ENCODE results near the gene SORCS1. TPM values are rescaled to one million over a fixed set of nuclear protein-coding genes. Genes with fewer than 3 reads are reported as not detected.

SORCS1 gene
- total RNA-seq, 1 donor, result 0.27 TPM

DNA sequence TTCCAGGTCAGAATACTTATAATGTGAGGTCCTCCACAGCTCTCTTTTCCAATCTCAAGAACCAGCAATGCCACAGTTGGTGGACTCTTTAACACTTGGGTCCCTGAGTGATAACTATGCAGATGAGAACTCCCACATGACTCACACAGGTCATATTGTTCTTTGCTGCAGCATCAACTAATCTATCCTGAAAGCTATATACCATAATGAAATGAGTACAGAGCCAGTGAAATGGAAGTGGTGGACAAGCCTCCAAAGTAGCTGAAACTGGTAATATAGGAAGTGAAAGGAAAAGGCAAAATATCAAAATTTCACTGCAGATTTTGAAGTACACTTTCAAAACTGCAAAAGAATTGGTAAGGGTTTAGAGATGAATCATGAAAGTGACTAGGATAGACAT is 45.6 kb downstream of the SORCS1 start:
- DNase-seq (ENCODE audit: low read depth in 2 of 3, low spot score in 2 of 3), result no peak

DNA sequence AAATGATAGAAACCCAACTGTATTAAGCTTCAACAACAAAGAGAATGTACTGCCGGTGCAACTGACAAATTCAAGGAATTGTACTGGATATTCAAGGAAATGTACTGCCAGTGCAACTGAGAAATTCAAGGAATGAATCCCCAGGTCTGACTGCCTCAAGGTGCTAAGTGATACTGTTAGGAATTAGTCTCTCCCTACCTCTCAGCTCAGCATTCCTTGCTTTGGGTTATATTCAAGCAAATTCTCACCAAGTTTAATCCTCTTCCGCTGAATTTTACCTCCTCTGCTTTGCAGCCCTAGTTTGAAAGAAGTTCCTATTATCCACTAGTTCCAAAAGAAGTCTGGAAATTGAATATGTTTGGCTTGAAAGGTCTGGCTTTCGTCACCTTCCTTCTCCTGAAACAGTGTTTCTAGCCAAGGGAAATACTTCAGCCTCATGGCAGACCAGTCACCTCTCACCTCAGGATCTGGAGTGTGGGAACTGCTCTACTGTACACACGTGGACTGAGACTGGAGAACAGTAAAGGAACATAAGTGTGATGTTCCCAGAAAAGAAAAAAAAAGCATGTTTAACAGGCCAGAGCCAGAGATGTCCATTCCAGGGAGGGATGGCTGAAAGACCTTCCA is 60.4 kb downstream of the SORCS1 start:
- DNase-seq (ENCODE audit: low read depth in 2 of 3, low spot score in 2 of 3), result no peak

DNA sequence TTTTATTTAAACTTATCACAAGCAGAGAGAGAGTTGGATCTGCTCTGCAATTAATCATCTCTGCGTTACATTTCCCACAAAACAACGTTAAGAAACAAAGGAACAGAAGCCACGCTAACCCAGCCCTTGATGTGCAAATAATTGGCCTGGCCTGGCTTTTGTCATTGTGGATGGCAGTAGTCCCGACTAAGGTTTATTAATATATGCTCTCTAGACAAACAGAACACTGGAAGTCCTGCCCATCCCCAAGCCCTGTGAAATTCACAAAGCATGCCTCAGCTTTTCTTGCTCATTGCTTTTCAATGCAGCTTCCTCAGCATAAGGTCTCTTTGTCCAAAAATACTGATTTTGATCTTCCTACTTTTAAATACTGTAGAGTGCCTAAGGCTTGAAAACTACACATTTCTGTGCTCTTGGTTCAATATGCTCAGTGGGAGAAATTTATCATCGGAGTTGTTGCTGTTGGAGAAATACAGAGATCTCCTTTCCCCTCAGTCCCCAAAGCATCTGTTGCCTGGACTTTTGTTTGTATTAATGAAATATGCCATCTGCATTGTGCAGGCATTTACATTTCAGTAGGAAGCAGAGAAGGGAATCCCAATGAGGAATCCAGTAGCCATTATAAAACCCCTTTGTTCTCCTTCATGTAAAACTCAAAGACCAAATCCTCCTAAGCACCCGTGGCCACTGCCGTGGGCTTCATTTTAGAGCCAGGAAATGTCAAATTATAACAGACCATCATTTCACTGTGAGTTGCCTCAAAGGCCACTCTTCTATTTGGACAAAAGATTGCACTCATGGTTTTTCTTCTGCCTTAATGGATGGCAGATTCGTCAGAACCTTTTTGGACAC is 61.1 kb downstream of the SORCS1 start:
- DNase-seq (ENCODE audit: low read depth in 2 of 3, low spot score in 2 of 3), result no peak

DNA sequence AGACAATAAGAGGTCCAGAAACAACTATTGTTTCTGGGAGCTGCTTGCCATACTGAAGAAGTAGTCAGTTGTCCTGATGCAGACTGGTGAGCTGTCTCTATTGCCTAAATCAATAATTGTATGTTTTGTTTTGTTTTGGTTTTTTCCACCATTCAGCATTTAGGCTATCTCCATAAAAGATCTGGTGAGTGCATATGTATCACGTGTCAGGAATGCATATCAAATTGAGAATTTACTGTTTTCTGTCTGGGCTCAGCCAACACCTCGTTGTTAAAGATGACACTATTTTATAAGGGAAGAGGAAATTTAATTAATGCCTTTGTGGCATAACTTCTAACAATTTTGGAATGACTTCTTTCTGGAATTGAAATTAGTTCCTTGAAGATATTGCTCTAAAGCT is 66.2 kb downstream of the SORCS1 start:
- no peak for DNase-seq (ENCODE audit: low read depth in 2 of 3, low spot score in 2 of 3)

DNA sequence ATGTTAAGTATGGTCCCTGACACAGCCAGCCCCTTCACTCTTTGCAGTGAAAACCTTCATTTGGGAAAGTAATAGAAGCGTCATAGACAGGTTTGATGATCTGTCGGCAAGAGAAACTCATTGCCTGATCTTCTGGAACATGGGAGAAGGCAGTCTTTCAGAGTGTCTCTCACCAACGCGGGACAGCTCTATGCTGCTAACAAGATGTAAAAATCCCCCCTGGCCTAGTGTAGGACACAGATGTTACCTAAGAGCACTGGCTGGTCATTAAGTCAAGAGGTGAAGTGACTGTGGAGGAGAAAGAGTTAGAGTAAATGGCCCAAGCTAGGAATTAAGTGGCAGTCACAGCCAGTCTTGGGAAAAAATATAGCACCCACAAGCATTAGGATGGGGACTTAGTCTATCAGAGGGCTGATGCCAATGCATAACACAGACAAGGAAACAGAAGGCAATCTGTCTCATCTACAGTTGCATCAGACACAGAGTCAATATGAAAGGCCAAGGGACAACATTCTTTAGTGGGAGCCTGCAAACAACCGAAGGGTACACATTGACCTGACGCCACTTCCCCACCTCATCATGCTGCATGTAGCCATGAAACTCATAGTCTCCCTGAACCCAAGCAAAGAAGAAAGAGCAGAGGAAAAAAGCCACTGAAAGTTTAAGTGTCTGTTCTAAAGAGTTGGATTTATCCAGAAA is 69.5 kb downstream of the SORCS1 start:
- no peak for DNase-seq (ENCODE audit: low read depth in 2 of 3, low spot score in 2 of 3)

DNA sequence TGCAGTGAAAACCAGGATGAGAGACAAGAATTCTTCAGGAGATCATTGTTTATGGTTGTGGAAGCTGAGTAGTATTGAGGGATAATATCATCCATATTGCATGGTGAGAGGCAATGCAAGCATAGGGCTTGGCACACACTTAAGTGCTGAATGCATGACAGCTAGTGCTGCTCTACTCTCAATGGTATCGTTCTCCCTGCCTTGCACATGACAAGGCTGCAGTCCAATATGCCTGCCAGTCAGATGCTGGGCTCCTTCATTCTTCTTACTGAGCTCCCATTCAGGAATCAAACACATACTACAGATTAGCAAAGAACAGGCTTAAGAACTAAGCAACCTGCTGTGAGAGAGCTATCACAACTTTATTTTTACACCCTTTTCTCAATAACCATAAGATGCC is 72.2 kb downstream of the SORCS1 start:
- DNase-seq (ENCODE audit: low read depth in 2 of 3, low spot score in 2 of 3), result no peak

DNA sequence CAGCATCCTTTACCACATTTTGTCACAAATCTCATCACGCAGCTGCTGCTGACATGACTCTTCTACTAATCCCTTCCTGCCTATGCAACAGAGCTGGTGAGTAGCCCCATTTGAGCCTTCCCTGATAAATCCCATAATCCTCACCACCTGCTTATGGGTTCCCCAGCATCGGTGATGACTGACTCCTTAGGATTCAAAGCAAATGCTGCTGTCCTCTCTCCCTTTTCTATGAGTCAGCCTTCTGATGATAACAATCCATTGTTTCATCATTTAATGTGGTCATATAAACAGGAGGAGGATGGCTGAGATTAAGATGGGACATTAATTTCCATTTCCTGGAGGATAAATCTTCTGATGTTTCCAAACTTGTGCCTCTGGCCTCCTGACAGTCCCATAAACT is 73.4 kb downstream of the SORCS1 start:
- DNase-seq (ENCODE audit: low read depth in 2 of 3, low spot score in 2 of 3), result no peak

DNA sequence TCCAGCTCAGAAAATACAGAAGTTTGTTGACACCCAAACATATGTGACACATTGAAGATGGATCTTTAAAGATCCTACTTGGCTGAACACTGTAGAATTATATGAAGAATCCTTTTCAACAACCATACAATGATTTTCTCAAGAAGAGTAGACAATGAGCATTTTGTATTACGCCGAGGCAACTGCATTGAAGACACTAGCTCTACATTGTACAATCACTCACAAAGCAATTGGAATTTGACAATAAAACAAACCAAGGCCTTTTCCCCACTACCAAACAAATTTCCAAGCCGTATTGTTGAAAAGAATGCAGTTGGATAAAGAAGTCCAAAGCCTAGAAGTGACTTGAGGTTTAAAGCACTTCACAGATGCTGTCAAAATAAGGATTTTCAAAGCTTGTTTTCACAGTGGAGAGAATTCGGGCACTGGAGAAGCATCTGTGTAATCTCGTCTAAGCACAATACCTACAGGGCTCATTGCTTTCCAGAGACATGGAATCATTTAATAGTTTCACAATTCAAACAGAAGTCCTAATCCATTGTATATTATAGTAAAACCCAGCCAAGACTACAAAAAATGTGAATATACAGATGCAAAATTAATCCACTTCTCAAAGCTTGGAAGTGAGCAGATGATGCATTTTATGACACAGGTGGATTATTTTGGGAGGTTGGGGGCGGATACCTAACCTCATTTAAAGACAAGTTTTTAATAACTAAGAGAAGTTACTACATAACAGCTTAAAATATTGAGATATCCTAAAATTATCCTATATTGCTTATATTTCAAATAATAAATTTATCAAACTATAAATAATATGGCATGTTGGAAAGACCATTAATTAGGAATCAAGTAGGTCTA is 78.6 kb downstream of the SORCS1 start:
- no peak for DNase-seq (ENCODE audit: low read depth in 2 of 3, low spot score in 2 of 3)

DNA sequence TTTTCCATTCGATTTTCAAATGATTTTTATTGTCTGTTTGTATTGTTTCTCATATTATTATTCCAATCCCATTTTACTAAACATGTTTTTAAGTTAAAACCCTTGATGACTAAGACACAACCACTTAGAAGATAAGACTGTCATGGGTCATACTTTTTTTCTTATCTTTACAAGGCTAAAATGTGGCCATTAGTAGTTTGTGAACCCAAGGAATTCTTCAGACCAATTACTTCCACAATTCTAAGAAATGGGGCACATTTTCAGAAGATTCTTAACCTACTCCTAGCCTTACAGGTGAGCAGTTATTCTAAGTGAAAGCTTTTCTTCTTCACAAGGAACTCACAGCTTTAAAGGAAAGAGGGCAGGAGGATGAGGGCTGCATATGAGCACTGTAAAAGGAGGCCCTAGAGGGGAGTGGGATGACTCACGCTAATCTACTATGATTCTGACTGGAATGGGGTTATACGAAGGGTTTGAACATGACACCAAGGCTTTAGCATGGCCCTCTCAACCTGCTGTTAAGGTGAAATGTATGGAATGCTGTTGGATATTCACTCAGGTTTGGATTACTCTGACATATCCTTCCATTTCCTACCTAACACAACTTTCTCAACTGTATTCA is 81.0 kb downstream of the SORCS1 start:
- DNase-seq (ENCODE audit: low read depth in 2 of 3, low spot score in 2 of 3), result no peak

DNA sequence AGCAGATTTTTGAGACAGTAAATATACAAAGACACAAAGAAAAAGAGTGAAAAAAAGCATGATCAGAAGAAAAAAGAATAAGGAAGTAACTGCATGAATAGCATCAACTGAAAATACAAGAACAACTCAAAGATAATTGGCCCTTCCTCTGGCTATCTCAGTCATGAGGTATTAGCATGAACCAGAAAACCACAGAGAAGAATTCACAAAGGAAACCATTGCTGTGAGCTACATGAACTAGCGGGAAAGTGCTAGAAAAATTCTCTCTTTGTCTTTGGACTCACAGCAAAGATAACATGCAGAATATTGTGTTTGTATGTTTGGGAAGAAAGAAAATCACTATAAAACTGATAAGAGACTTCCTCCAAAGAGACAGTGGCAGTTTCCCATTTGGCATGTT is 82.9 kb downstream of the SORCS1 start:
- DNase-seq (ENCODE audit: low read depth in 2 of 3, low spot score in 2 of 3), result no peak

DNA sequence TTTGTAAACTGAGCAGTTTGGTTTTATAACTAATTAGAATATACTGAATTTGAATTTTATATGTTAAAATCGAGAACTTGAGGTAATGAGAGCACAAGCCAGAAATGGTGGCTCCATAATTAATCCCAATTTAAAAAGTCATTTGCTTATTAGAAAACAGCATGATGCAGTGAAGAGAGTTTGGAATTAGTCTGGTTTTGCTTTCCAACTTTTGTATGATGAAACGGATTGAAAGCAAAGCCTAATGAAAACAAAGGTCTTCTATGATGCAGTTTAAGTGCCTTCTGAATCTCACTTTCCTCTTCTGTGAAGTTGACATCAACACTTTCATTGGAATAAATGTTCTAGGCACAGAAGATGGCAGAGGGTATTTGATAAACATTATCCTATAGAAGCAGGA is 89.4 kb downstream of the SORCS1 start:
- DNase-seq (ENCODE audit: low read depth in 2 of 3, low spot score in 2 of 3), result no peak

DNA sequence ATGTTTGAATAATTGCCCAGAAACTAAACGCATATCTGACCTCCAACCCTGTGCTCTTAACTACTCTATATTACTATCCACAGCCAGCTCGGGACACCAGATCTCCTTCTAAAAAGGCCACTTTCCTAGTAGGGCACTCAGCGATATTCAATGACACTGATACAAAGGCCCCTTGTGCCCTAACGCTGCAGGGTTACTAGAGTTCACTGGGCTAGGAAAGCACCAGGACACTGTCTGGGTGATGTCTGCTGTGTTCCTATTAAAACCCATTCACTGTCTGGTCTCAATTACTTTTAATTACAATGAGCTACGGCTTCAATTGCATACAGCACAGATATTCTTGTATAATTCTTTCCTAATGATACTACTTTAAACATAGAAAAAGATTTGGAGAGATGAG is 91.7 kb downstream of the SORCS1 start:
- no peak for DNase-seq (ENCODE audit: low read depth in 2 of 3, low spot score in 2 of 3)

DNA sequence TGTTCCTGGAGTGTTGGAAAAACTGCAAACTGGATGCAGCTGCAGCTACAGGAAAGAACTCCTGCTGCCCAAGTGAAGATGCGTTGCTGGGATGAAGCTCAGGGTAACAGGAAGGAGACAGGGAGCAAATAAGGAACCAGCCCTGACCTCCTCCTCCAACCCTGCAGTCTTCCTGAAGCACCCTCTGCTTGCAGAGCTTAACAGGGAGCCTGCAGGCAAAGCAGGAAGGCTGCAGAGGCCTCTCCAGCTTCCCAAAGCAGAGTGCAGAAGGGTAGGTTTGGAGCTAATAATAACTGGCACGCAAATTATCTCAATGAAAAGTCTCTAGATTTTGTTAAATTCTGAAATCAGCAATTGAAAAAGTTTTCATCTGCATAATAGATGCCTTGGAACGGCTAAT is 92.5 kb downstream of the SORCS1 start:
- DNase-seq (ENCODE audit: low read depth in 2 of 3, low spot score in 2 of 3), result no peak

DNA sequence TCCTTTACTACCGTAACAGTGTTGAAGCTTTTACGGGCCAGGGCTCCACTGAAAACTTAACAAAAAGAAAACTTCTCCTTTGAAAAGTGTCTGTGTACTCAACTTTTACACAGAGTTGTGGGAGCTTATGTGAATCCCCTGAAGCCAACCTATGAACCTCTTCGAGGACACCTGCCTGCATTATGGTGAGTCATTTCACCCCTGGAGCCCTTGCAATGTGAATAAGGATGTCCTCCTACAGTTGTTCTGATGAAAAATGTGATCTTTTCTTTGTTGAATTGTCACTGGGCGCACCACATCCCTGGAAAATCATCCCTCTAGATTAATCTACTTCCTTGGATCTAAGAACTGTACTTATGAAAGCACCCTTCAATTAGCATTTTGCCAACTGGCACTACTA is 93.2 kb downstream of the SORCS1 start:
- no peak for DNase-seq (ENCODE audit: low read depth in 2 of 3, low spot score in 2 of 3)

DNA sequence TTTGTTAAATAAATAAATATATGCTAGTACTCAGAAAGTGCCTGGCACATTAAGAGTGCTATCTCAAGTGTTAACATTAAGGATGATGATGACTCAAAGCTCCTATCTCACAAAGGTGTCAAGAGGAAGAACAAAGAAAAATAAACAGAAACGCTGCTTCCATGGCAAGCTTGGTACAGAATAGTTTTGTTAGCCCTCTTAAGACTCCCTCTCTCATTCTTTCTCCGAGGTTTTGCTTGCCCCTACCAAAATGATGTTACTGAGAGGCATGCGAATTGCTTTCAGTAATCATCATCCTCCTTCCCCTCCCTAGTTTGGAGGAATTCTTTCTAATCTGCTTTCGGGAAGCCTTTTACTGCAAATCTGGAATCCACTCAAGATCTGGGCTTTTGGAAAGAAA is 96.7 kb downstream of the SORCS1 start:
- DNase-seq (ENCODE audit: low read depth in 2 of 3, low spot score in 2 of 3), result no peak

DNA sequence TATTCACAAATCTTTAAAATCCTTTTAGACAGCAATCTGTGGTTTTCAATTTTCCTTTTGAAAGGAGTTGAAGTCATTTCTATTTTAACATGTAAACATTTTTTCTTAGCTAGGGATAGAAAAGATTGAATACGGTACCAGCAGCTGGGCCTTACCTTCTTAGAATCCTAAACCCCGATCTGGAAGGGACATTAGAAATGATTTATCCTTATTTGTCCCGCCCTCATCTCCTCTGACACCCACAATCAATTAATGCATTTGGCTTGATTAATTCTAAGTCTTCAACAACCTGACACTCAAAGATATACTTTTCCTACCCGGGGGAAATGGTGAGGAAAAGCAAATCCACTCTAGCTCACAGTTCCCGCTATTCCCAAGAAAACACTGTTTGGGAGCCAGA is 100.4 kb downstream of the SORCS1 start:
- DNase-seq (ENCODE audit: low read depth in 2 of 3, low spot score in 2 of 3), result no peak

DNA sequence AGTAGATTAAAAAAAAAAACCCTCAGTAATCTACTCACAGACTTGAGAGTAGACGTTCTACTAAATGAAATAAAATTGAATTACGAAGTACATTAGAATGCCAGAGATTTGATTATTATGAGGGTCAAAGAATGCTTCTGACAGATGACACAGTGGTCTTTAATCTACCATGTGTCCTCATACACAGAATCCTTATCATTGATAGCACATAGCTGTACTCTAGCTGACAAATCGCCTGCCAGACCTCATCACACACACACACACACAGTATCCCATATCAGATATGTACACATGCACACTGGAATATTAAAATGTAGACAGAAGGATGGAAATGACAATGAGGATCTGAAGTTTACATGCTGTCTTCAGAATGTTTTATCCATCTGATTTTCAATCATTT is 104.6 kb downstream of the SORCS1 start:
- no peak for DNase-seq (ENCODE audit: low read depth in 2 of 3, low spot score in 2 of 3)

DNA sequence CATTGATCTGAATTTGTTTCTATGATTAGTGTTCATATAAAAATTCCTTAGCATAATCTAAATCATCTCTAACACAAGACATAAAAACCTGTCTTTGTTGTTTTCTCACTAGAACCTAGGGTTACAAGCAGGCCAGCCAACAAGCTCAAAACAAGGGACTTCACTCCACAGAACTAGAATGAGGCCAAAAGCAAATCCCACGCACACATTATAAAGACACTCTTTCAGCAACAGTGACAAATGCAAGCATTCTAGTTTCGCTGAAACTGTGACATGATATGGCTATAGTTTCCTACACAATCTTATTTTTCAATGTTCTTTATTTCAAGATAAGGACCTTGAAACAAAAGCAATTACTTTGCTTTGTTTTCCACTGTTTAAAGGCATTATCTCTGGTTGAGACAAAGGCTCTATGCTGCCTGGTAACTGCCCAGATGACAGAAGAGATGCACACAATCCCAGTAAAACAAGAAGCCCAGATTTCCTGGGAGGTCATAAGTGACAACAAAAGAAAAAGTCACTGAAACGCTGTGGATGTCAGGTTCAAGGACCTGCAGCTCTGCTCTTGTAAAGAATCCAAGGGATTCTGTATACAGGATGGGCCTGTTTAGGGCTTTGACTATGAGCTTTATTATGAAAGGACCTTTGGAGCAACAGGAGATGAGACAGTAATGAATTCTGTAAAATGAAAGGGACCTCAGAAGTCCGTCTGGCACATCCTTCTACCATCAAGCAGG is 105.3 kb downstream of the SORCS1 start:
- DNase-seq (ENCODE audit: low read depth in 2 of 3, low spot score in 2 of 3), result no peak

DNA sequence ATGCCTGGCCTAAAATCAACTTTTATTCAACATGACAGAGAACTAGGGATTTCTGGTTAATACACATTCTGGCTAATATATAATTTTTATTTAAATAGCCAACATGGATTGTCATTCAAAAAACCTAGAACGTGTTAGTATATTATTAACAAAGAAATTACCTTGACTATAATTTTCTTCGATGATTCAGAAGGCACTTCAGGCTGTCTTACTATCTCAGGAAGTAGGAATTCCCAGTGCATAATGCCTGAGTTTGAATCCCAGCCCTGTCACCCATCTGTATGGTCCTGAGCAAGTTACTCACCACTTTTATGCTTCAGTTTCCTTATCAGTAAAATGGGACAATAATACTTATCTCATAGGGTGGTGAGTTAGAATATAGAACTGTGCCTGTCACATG is 106.2 kb downstream of the SORCS1 start:
- no peak for DNase-seq (ENCODE audit: low read depth in 2 of 3, low spot score in 2 of 3)

DNA sequence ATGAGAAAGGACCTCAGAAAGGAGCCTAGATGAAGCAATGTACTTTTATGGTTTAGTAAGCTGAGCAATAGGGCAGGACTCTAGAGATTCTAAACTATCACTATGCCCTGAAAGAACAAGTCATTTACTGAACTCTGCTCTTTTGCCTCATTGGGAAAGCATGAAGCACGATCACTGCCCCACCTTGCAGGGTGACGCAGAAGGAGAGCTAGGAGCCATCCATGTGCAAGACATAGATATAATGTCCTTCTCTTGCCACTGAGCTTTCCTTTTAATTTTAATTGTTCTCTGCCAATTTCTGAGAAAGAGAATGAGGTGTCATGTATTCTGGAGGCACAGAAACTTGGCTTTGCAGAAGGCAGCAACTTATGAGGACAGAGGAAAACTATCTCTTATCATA is 108.3 kb downstream of the SORCS1 start:
- no peak for DNase-seq (ENCODE audit: low read depth in 2 of 3, low spot score in 2 of 3)
